ENCODE measurements around the gene HDC. TPM values are rescaled to one million over a fixed set of nuclear protein-coding genes. Genes with fewer than 3 reads are reported as not detected.

HDC gene
- total RNA-seq, 3 donors from 2014 or later (not counting 1 experiment from before 2014, with no cell fraction given), result 0.14 to 494 (median 9.5) TPM

DNA sequence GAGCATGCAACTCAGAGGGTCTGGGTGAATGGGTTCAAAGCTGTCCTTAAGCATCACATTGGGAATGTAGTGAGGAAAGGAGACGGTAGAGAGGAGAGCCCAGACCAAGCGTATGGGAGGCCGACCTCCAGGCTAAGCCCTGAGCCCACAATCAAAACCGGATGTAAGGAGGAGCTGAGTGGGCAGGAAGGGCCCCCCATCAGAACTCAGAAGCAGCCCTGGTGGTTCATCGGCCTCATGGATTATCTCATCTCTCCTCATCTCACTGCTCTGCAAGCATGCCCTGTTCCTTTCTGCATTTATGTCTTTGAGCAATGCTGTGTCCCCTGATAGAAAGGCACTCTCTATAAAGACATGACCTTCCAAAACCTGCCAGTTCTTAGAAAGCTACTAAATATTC lies 6.2 kb downstream of the HDC start:
- no peaks in the 10 kb centered on the region for H3K36me3 ChIP-seq (ENCODE audit: control insufficient read depth, insufficient read depth, low read length)
- H3K27me3 ChIP-seq (ENCODE audit: control insufficient read depth, insufficient read depth, low read length), result no peaks in the 10 kb centered on the region
- Mint-ChIP-seq H3K27me3 (ENCODE audit: low read depth in 2 of 2) (no peaks in the 10 kb centered on the region), H3K4me1 (peaks cover 40 to 42% of the 10 kb centered on the region in 2 donors), H3K36me3 (no peaks in the 10 kb centered on the region), H3K4me3 (peak overlapping the region; percentile 11), H3K27ac (peak overlapping the region; percentile 1 to 88), H3K9me3 (no peaks in the 10 kb centered on the region)
- 75% methylated on average over 5 of the region's 5 CpGs for WGBS (ENCODE audit: insufficient coverage)
- ATAC-seq, result no peak
- no peak overlapping the region for H3K4me3 ChIP-seq (ENCODE audit: low read length)
- no peaks in the 10 kb centered on the region for H3K9me3 ChIP-seq (ENCODE audit: control insufficient read depth, insufficient read depth, low read length)
- DNase-seq, result no peak
- intact Hi-C loops (cut with micrococcal nuclease), result no loop called here
- TF ChIP-seq CTCF (IDR thresholded peaks at IDR 0.05), result no peak
- no peak overlapping the region for H3K27ac ChIP-seq (ENCODE audit: low read length)
- peaks cover 47% of the 10 kb centered on the region for H3K4me1 ChIP-seq (ENCODE audit: control insufficient read depth, insufficient read depth, low read length)

DNA sequence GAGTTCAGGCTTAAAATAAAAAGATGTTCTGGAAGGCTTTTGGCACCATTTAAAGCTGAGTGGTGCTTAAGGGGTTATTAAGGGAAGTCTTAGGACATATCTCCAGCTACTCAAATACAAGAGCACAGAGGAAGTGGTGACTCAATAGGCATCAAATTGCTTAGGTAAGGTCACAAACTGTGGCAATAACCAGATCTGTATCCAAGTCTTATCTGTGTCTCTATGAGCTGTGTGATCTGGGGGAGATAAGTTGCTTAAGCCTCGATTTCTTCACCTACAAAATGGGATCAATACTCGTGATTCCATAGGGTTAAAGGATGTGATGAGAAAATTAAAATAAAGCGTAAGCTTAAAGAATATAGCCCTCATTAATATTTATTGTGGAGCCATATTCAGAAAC lies 7.6 kb downstream of the HDC start:
- Mint-ChIP-seq H3K9me3 (no peaks in the 10 kb centered on the region), H3K27ac (no peak overlapping the region), H3K36me3 (no peaks in the 10 kb centered on the region), H3K4me3 (no peak overlapping the region), H3K27me3 (ENCODE audit: low read depth in 2 of 2) (no peaks in the 10 kb centered on the region), H3K4me1 (peaks cover 35 to 37% of the 10 kb centered on the region in 2 donors)
- H3K4me1 ChIP-seq (ENCODE audit: control insufficient read depth, insufficient read depth, low read length), result peaks cover 40% of the 10 kb centered on the region
- no peak for TF ChIP-seq CTCF (IDR thresholded peaks at IDR 0.05)
- WGBS (ENCODE audit: insufficient coverage), result no CpG with 5 or more reads among the region's 3 CpGs
- DNase-seq (no peak), ATAC-seq (no peak)
- no peaks in the 10 kb centered on the region for H3K27me3 ChIP-seq (ENCODE audit: control insufficient read depth, insufficient read depth, low read length)
- H3K9me3 ChIP-seq (ENCODE audit: control insufficient read depth, insufficient read depth, low read length), result no peaks in the 10 kb centered on the region
- no peak overlapping the region for H3K27ac ChIP-seq (ENCODE audit: low read length)
- H3K4me3 ChIP-seq (ENCODE audit: low read length), result no peak overlapping the region
- intact Hi-C loops (cut with micrococcal nuclease), result no loop called here
- no peaks in the 10 kb centered on the region for H3K36me3 ChIP-seq (ENCODE audit: control insufficient read depth, insufficient read depth, low read length)

- H3K27ac Mint-ChIP-seq, result no peak overlapping the region
- H3K4me1 ChIP-seq (ENCODE audit: control insufficient read depth, insufficient read depth, low read length), result peaks cover 34% of the 10 kb centered on the region
- intact Hi-C loops (cut with micrococcal nuclease), result no loop called here
- H3K4me3 Mint-ChIP-seq, result no peak overlapping the region
- H3K4me1 Mint-ChIP-seq, result peaks cover 29 to 32% of the 10 kb centered on the region in 2 donors
- no peaks in the 10 kb centered on the region for H3K36me3 ChIP-seq (ENCODE audit: control insufficient read depth, insufficient read depth, low read length)
- no peaks in the 10 kb centered on the region for H3K36me3 Mint-ChIP-seq
- DNase-seq (no peak), ATAC-seq (no peak)
- no peaks in the 10 kb centered on the region for H3K9me3 ChIP-seq (ENCODE audit: control insufficient read depth, insufficient read depth, low read length)
- no peak overlapping the region for H3K4me3 ChIP-seq (ENCODE audit: low read length)
- no peaks in the 10 kb centered on the region for H3K27me3 ChIP-seq (ENCODE audit: control insufficient read depth, insufficient read depth, low read length)
- no peaks in the 10 kb centered on the region for H3K9me3 Mint-ChIP-seq
- no peaks in the 10 kb centered on the region for H3K27me3 Mint-ChIP-seq (ENCODE audit: low read depth in 2 of 2)
- H3K27ac ChIP-seq (ENCODE audit: low read length), result no peak overlapping the region
- WGBS (ENCODE audit: insufficient coverage), result 90% methylated on average over 8 of the region's 8 CpGs
- no peak for TF ChIP-seq CTCF (IDR thresholded peaks at IDR 0.05)
Observed at GRCh38 chr15:50257332-50257731, 8.2 kb downstream of the HDC start.

All from natural killer cell (primary cell).